Bronchial epithelial cell (primary cell): Measurements from ENCODE around the gene COBL. TPM values are rescaled to one million over a fixed set of nuclear protein-coding genes. Genes with fewer than 3 reads are reported as not detected.

Source experiments
- DNase-seq: peaks from one replicate; pipeline ENCODE4 v3.0.0-alpha.2; 2010; ENCODE audit warnings: low read depth
- FAIRE-seq: peaks from 2 replicates; lab custom pipeline; 2011; peaks lifted over from hg19 to GRCh38; lab: Jason Lieb, UNC
- H3K27me3 ChIP-seq: 2 replicates; pipeline ENCODE4 v1.5.1; 2011; ENCODE audit warnings: low read length; ENCODE audit not compliant: control insufficient read depth, insufficient read depth
- H3K36me3 ChIP-seq: 2 replicates; pipeline ENCODE4 v1.5.1; 2011; ENCODE audit warnings: low read length; ENCODE audit not compliant: control insufficient read depth, insufficient read depth
- H3K4me3 ChIP-seq: 2 replicates; pipeline ENCODE4 v1.5.1; 2011; ENCODE audit warnings: mild to moderate bottlenecking, low read depth, low read length, control low read depth
- CTCF ChIP-seq: IDR thresholded peaks from 2 replicates; pipeline ENCODE4 v1.5.1; 2011; ENCODE audit warnings: mild to moderate bottlenecking, moderate library complexity, low read length, control low read depth, inconsistent platforms; ENCODE audit not compliant: insufficient read depth, severe bottlenecking
- total RNA-seq: library from RNA; depleted of rRNA; stranded (reverse); fragments of >200 nt; gene quantifications from 2 replicates; pipeline ENCODE4 v1.2.1, GENCODE V29; 2014

Gene COBL
- total RNA-seq, 1 donor from 2014 or later, result 1.1 TPM

- H3K27me3 ChIP-seq, result peaks cover 15% of the 10 kb centered on the region
- no peak for TF ChIP-seq CTCF
- no peak overlapping the region for H3K4me3 ChIP-seq
- H3K36me3 ChIP-seq, result no peaks in the 10 kb centered on the region
- DNase-seq (peak; percentile 91), FAIRE-seq (peak; percentile 18)
These were observed 271.1 kb downstream of the COBL start for GRCh38 chr7:51045319-51046102.

GRCh38 chr7:51043461-51043860 lies 273.1 kb downstream of the COBL start:
- H3K27me3 ChIP-seq, result peaks cover 7% of the 10 kb centered on the region
- no peak overlapping the region for H3K4me3 ChIP-seq
- TF ChIP-seq CTCF, result no peak
- DNase-seq (no peak), FAIRE-seq (no peak)
- H3K36me3 ChIP-seq, result no peaks in the 10 kb centered on the region

- FAIRE-seq (no peak), DNase-seq (no peak)
- no peak overlapping the region for H3K4me3 ChIP-seq
- H3K27me3 ChIP-seq, result peaks cover 10% of the 10 kb centered on the region
- no peaks in the 10 kb centered on the region for H3K36me3 ChIP-seq
- no peak for TF ChIP-seq CTCF
These were observed 275.8 kb downstream of the COBL start for GRCh38 chr7:51040787-51041186.

GRCh38 chr7:51038573-51038972 lies 278.0 kb downstream of the COBL start:
- DNase-seq, result no peak
- no peaks in the 10 kb centered on the region for H3K36me3 ChIP-seq
- no peak for TF ChIP-seq CTCF
- H3K27me3 ChIP-seq, result peaks cover 12% of the 10 kb centered on the region
- H3K4me3 ChIP-seq, result no peak overlapping the region
- FAIRE-seq, result no peak

- DNase-seq, result no peak
- TF ChIP-seq CTCF, result no peak
- no peaks in the 10 kb centered on the region for H3K36me3 ChIP-seq
- no peak for FAIRE-seq
- H3K4me3 ChIP-seq, result no peak overlapping the region
- peaks cover 9% of the 10 kb centered on the region for H3K27me3 ChIP-seq
These were observed 280.9 kb downstream of the COBL start for GRCh38 chr7:51035716-51036115.
